BLaER1 treated with 17β-estradiol and CSF1 and Interleukin-3, amounts not matched to agents 10 nM and 100 nM (cell line): ENCODE data around the gene MEIOB.

Experiments used
- H3K27ac ChIP-seq, 11 experiments: shearing (Covaris generic); formaldehyde crosslinking; 2 replicates each; pipeline ENCODE4 v1.8.1; 2022
- H3K27me3 ChIP-seq, 11 experiments: shearing (Covaris generic); formaldehyde crosslinking; 2 replicates each; pipeline ENCODE4 v1.8.1; 2022
- H3K36me3 ChIP-seq, 11 experiments: shearing (Covaris generic); formaldehyde crosslinking; 2 replicates each; pipeline ENCODE4 v1.8.1; 2022
- H3K4me1 ChIP-seq, 10 experiments: shearing (Covaris generic); formaldehyde crosslinking; 2 replicates each; pipeline ENCODE4 v1.8.1; 2022
- H3K4me2 ChIP-seq, 11 experiments: shearing (Covaris generic); formaldehyde crosslinking; 2 replicates each; pipeline ENCODE4 v1.8.1; 2022
- H3K4me3 ChIP-seq, 10 experiments: shearing (Covaris generic); formaldehyde crosslinking; 2 replicates each; pipeline ENCODE4 v1.8.1; 2022
- H3K9ac ChIP-seq, 11 experiments: shearing (Covaris generic); formaldehyde crosslinking; 2 replicates each; pipeline ENCODE4 v1.8.1; 2022
- H3K9me3 ChIP-seq, 11 experiments: shearing (Covaris generic); formaldehyde crosslinking; replicated peaks in 1 of 11; 2 replicates each; pipeline ENCODE4 v1.8.1; 2022
- H4K20me1 ChIP-seq, 11 experiments: shearing (Covaris generic); formaldehyde crosslinking; 2 replicates each; pipeline ENCODE4 v1.8.1; 2022
- Cebpa-rat ChIP-seq, 11 experiments: shearing (Covaris generic); IDR thresholded peaks; 2 replicates each; pipeline ENCODE4 v1.8.1; 2022

MEIOB gene

GRCh38 chr16:1874854-1875253 lies 2.9 kb upstream of the MEIOB start:
- H3K4me2 ChIP-seq = no peak overlapping the region; a peak in 1 of 22 replicates
- no peak overlapping the region for H3K9ac ChIP-seq

GRCh38 chr16:1870365-1871082 lies 1.4 kb downstream of the MEIOB start:
- Histone ChIP-seq H3K9me3 (peaks cover 0 to 5% (median 0%) of the 10 kb centered on the region in 11 experiments; a peak in 3 of 22 replicates), H3K27me3 (no peaks in the 10 kb centered on the region), H4K20me1 (no peaks in the 10 kb centered on the region), H3K4me3 (no peak overlapping the region), H3K4me2 (no peak overlapping the region), H3K27ac (no peak overlapping the region), H3K4me1 (peaks cover 0 to 9% (median 0%) of the 10 kb centered on the region in 10 experiments; a peak in 4 of 20 replicates), H3K9ac (no peak overlapping the region; a peak in 1 of 22 replicates), H3K36me3 (no peaks in the 10 kb centered on the region)
- no peak for TF ChIP-seq Cebpa-rat (IDR thresholded peaks at IDR 0.05)

More at GRCh38 chr16:1874854-1875253, 2.9 kb upstream of the MEIOB start:
- peaks cover 0 to 5% (median 0%) of the 10 kb centered on the region in 11 experiments; a peak in 3 of 22 replicates for H3K9me3 ChIP-seq
- no peaks in the 10 kb centered on the region for H4K20me1 ChIP-seq
- no peak overlapping the region for H3K27ac ChIP-seq
- no peaks in the 10 kb centered on the region for H3K36me3 ChIP-seq
- no peak for TF ChIP-seq Cebpa-rat (IDR thresholded peaks at IDR 0.05)
- peaks cover 0 to 9% (median 0%) of the 10 kb centered on the region in 10 experiments; a peak in 4 of 20 replicates for H3K4me1 ChIP-seq
- no peak overlapping the region for H3K4me3 ChIP-seq
- no peaks in the 10 kb centered on the region for H3K27me3 ChIP-seq

- Histone ChIP-seq H3K9ac (no peak overlapping the region), H4K20me1 (no peaks in the 10 kb centered on the region), H3K4me1 (no peaks in the 10 kb centered on the region), H3K4me3 (no peak overlapping the region), H3K36me3 (no peaks in the 10 kb centered on the region), H3K4me2 (no peak overlapping the region), H3K27ac (no peak overlapping the region), H3K27me3 (no peaks in the 10 kb centered on the region), H3K9me3 (no peaks in the 10 kb centered on the region)
- no peak for TF ChIP-seq Cebpa-rat (IDR thresholded peaks at IDR 0.05)
Measured at GRCh38 chr16:1865902-1866690, 5.9 kb downstream of the MEIOB start.

- TF ChIP-seq Cebpa-rat (IDR thresholded peaks at IDR 0.05) = no peak
- Histone ChIP-seq H3K27ac (no peak overlapping the region), H3K36me3 (no peaks in the 10 kb centered on the region), H4K20me1 (no peaks in the 10 kb centered on the region), H3K4me2 (peak overlapping the region in 2 of 11 experiments; percentile 50 to 56; a peak in 3 of 22 replicates), H3K27me3 (peaks cover 0 to 10% (median 4%) of the 10 kb centered on the region in 11 experiments; a peak in 11 of 22 replicates), H3K4me1 (peaks cover 0 to 6% (median 3%) of the 10 kb centered on the region in 10 experiments; a peak in 8 of 20 replicates), H3K4me3 (no peak overlapping the region), H3K9me3 (no peaks in the 10 kb centered on the region), H3K9ac (no peak overlapping the region)
Measured at GRCh38 chr16:1863681-1864460, 8.1 kb downstream of the MEIOB start.

- no peak for TF ChIP-seq Cebpa-rat (IDR thresholded peaks at IDR 0.05)
- Histone ChIP-seq H3K9ac (peak overlapping the region in 1 of 11 experiments; percentile 25; a peak in 1 of 22 replicates), H3K9me3 (no peaks in the 10 kb centered on the region), H3K27me3 (peaks cover 0 to 25% (median 18%) of the 10 kb centered on the region in 11 experiments; a peak in 19 of 22 replicates), H3K4me3 (no peak overlapping the region), H3K4me1 (peaks cover 0 to 8% (median 5%) of the 10 kb centered on the region in 10 experiments; a peak in 11 of 20 replicates), H3K36me3 (no peaks in the 10 kb centered on the region), H3K4me2 (no peak overlapping the region), H4K20me1 (no peaks in the 10 kb centered on the region), H3K27ac (no peak overlapping the region)
Measured at GRCh38 chr16:1862394-1862793, 9.6 kb downstream of the MEIOB start.

GRCh38 chr16:1861730-1862129 lies 10.2 kb downstream of the MEIOB start:
- no peak for TF ChIP-seq Cebpa-rat (IDR thresholded peaks at IDR 0.05)
- no peak overlapping the region for H3K27ac ChIP-seq
- H3K4me2 ChIP-seq = no peak overlapping the region
- peaks cover 0 to 8% (median 5%) of the 10 kb centered on the region in 10 experiments; a peak in 11 of 20 replicates for H3K4me1 ChIP-seq
- H4K20me1 ChIP-seq = no peaks in the 10 kb centered on the region
- H3K36me3 ChIP-seq = no peaks in the 10 kb centered on the region
- H3K4me3 ChIP-seq = no peak overlapping the region
- H3K27me3 ChIP-seq = peaks cover 0 to 31% (median 24%) of the 10 kb centered on the region in 11 experiments; a peak in 19 of 22 replicates
- H3K9me3 ChIP-seq = no peaks in the 10 kb centered on the region
- H3K9ac ChIP-seq = 0 out of 22 replicates have a peak overlapping the region, but pooled peaks of 2 of the 11 experiments have one; percentile 15 to 21

- no peaks in the 10 kb centered on the region for H3K36me3 ChIP-seq
- no peak for TF ChIP-seq Cebpa-rat (IDR thresholded peaks at IDR 0.05)
- H3K4me2 ChIP-seq = peak overlapping the region in 9 of 11 experiments; percentile 6 to 35 (median 26); a peak in 9 of 22 replicates
- peaks cover 0 to 32% (median 24%) of the 10 kb centered on the region in 11 experiments; a peak in 19 of 22 replicates for H3K27me3 ChIP-seq
- no peak overlapping the region for H3K4me3 ChIP-seq
- no peaks in the 10 kb centered on the region; a peak in 1 of 22 replicates for H4K20me1 ChIP-seq
- no peak overlapping the region for H3K27ac ChIP-seq
- no peak overlapping the region for H3K9ac ChIP-seq
- H3K4me1 ChIP-seq = peaks cover 0 to 18% (median 13%) of the 10 kb centered on the region in 10 experiments; a peak in 15 of 20 replicates
- no peaks in the 10 kb centered on the region for H3K9me3 ChIP-seq
Measured at GRCh38 chr16:1859650-1860049, 12.3 kb downstream of the MEIOB start.

- Histone ChIP-seq H4K20me1 (no peaks in the 10 kb centered on the region; a peak in 1 of 22 replicates), H3K27ac (no peak overlapping the region), H3K4me1 (peaks cover 0 to 21% (median 14%) of the 10 kb centered on the region in 10 experiments; a peak in 15 of 20 replicates), H3K27me3 (peaks cover 0 to 32% (median 24%) of the 10 kb centered on the region in 11 experiments; a peak in 19 of 22 replicates), H3K4me3 (no peak overlapping the region), H3K9me3 (no peaks in the 10 kb centered on the region), H3K36me3 (no peaks in the 10 kb centered on the region), H3K9ac (peak overlapping the region in 1 of 11 experiments; percentile 37; a peak in 2 of 22 replicates), H3K4me2 (peak overlapping the region in 2 of 11 experiments; percentile 43 to 53; a peak in 4 of 22 replicates)
- TF ChIP-seq Cebpa-rat (IDR thresholded peaks at IDR 0.05) = no peak
Measured at GRCh38 chr16:1858189-1858865, 13.6 kb downstream of the MEIOB start.
